NCI-H345 (cell line): ENCODE data around the gene RNF224.
"Not testable (repeated sequence)": the region's sequence is repeated elsewhere in the genome, so short reads cannot be mapped to it uniquely, and the experiment has no call there.

Experiments used
- DNase-seq: peaks from one replicate; lab custom pipeline; 2025; lab: John Stamatoyannopoulos, UW

RNF224 gene

DNA sequence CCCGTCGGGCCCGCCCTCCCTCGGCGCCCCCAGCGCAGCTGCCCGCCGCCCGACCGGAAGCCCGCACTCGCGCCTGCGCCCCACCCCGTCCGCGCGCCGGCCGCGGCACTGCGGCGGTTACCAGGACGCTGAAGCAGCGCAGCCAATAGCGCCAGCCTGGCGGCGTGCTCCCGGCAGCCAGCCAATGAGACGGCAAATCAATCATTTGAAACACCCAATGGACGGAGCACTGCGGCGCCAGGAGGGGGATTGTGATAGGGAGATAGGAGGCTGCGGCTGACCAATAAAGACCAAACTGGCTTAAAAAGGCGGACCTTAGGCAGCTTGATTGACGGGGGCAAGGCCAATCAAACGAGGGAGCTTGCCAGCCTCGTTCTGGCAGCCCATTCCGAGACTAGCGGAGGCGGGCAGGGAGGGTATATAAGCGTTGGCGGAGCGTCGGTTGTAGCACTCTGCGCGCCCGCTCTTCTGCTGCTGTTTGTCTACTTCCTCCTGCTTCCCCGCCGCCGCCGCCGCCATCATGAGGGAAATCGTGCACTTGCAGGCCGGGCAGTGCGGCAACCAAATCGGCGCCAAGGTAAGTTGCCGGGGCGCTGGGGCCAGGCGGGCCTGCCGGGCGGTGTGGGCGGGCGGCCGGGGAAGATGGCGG, 13.7 kb downstream of the RNF224 start, which contains the start of gene TUBB4B:
TUBB4B (plus strand) TSS at position 447 of the 649 bp plus-strand sequence; CDS start at position 521, 74 bp downstream.
- DNase-seq = peak; percentile 100

DNA sequence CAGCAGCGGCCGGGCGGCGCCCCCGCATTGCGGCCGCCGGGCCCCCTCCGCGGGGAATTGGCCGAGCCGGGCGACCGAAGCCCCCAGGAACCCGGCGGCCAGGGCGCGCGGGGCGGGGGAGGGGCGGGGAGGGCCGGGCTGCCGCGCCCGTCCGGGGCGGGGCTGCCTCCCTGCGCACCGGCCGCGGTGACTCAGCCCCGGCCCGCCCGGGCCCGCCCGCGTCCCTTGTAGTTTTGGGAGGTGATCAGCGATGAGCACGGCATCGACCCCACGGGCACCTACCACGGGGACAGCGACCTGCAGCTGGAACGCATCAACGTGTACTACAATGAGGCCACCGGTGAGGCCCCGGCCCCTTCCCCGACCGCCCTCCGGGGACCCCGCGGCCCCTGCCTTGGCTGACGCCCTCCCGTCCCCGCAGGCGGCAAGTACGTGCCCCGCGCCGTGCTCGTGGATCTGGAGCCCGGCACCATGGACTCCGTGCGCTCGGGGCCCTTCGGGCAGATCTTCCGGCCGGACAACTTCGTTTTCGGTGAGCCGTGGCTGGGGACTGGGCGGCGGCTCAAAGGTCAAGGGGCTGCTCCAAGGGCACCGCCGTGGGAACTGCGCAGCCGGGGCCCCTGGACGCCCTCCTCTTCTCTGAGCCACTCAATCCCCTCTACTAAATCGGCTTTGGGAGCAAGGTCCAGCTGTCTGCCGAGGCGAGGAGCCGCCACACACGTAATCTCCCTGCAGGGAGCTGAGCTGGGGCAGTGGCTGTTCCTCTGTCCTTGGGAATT, 14.4 kb downstream of the RNF224 start:
- peak; percentile 41 for DNase-seq

DNA sequence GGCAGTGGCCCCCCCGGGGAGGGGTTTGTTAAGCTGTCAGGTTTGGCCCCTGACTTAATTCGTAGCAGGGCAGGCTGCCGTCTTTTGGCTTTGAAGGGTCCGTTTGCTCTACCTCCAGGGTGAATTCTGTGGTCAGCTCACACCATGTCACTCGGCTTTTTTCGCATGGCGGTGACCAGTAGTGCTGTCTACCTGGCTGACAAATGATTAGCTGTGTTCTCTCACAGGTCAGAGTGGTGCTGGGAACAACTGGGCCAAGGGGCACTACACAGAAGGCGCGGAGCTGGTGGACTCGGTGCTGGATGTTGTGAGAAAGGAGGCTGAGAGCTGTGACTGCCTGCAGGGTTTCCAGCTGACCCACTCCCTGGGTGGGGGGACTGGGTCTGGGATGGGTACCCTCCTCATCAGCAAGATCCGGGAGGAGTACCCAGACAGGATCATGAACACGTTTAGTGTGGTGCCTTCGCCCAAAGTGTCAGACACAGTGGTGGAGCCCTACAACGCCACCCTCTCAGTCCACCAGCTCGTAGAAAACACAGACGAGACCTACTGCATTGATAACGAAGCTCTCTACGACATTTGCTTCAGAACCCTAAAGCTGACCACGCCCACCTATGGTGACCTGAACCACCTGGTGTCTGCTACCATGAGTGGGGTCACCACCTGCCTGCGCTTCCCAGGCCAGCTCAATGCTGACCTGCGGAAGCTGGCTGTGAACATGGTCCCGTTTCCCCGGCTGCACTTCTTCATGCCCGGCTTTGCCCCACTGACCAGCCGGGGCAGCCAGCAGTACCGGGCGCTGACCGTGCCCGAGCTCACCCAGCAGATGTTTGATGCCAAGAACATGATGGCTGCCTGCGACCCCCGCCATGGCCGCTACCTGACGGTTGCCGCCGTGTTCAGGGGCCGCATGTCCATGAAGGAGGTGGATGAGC, 15.2 kb downstream of the RNF224 start:
- no peak for DNase-seq

DNA sequence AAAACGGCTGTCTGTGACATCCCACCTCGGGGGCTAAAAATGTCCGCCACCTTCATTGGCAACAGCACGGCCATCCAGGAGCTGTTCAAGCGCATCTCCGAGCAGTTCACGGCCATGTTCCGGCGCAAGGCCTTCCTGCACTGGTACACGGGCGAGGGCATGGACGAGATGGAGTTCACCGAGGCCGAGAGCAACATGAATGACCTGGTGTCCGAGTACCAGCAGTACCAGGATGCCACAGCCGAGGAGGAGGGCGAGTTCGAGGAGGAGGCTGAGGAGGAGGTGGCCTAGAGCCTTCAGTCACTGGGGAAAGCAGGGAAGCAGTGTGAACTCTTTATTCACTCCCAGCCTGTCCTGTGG, 15.9 kb downstream of the RNF224 start:
- DNase-seq = not testable (repeated sequence)

DNA sequence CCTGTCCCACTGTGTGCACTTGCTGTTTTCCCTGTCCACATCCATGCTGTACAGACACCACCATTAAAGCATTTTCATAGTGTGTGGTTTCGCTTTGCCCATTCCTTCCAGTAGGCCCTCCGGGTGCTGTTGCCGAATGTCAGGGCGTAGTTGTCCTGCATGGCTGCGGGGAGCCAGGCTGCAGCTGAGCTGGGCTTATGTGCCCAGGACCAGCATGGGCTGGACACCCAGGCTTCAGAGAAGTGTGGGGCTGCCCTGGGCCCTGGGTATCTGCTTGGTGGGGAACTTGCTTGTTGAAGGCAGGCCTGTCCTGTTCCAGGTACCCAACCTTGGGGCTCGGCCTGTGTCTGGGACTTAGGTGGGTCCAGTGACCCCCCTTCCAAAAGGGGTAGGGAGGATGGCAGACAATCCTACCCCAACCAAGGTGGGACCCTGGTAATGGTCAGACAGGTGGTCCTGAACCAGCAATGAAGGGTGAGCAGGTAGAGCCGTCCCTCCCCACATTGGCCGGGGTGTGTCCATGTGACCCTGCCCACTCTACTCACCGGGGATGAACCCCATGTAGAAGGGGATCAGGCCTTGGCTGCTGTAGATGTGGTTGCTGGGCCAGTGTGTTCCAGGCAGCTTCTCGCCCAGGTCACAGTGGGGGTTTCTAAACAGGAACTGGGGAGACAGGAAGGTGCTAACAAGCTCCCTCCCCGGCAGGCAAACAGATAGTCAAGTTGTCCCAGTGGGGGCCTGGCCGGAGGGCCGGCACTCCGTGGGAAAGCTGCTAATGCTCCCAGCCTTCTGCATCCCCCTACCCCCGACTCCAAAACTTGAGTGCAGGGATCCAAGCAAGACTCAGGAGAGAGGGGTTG, 16.6 kb downstream of the RNF224 start:
- no peak for DNase-seq

DNA sequence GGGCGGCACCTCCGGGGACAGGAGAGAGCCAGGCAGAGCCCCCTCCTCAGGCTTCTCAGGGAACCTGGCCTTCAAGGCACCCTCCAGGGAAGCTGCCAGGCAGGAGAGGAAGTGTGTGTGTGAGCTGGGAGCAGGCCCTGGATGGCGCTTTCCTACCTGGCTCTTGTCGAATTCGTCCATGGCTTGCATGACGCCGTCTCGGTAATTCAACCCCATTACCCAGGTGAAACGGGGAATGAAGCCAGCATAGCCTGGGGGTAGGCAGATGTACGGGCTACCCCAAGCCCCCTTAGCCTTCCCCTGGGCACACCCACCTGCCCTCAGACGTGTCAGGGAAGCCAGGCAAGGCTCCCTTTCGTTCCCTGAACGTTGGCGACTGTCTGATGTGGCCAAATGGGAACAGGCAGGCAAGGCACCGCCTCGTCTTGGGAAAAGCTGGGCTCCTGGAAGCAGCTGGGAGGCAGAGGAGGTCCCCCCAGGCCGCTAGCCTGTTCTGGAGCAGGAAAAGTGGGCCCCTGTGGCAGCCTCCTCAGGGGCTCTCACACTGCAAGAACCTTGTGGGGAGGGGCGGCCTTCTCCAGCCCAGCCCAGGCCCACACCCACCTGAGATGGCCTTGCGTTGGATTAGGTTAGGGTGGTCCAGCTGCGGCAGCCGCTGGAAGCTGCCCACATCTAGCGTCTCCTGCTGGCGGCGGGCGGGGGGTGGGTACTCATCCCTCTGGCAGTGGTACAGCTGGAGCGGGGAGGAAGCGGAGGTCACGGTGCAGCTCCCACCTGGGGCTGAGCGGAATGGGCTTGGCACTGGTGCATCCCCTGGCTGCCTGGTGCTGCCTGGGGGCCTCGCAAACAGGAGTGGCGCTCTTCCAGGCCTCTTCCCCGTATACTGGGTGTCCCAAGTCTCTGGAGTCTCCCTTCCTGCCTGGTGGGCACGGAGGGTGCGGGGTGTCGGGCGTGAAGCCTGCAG, 17.5 kb downstream of the RNF224 start:
- DNase-seq = peak; percentile 31

DNA sequence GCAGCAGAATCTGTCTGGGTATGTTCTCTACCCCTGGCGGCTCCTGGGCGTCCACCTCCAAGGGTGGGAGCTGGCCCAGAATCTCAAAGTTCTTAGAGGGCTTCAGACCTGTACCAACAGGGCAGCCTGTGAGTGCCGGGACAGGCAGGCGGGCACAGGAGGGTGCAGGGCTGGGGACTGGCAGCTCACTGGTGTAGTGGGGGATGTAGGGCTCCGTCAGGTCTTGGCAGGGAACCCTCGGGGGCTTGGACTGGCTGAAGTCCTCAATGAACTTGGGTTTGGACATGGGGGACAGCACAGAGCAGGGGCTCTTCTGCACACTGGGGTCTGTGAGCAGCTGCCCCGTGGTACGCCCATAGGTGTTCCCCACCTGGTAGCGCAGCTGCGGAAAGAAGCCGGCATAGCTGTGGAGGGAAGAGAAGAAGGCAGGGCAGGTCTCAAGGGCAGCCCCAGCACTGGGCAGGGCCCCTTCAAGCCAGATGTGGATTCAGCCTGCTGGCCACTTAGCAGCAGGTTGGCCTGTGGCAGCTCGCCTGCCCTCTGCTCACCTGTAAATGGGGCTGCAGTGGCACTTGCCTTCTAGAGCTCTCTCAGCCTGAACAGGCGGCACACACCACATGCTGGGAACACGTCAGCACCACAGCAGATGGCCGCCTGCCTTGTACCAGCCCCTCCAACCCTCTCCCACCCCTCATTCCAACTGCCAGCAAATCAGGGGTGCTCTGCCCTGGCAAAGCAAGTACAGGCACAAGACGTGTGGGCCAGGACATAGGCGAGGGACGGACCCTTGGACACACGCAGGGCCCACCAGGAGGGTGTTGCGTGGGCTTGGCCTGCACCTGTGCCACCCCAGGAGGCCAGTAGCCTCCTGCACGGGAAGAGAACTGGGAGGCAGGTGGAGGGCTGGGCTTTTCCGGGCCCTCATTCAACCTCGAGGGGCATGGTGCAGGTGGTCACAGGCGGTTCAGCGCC, 18.4 kb downstream of the RNF224 start:
- DNase-seq = peak; percentile 68

DNA sequence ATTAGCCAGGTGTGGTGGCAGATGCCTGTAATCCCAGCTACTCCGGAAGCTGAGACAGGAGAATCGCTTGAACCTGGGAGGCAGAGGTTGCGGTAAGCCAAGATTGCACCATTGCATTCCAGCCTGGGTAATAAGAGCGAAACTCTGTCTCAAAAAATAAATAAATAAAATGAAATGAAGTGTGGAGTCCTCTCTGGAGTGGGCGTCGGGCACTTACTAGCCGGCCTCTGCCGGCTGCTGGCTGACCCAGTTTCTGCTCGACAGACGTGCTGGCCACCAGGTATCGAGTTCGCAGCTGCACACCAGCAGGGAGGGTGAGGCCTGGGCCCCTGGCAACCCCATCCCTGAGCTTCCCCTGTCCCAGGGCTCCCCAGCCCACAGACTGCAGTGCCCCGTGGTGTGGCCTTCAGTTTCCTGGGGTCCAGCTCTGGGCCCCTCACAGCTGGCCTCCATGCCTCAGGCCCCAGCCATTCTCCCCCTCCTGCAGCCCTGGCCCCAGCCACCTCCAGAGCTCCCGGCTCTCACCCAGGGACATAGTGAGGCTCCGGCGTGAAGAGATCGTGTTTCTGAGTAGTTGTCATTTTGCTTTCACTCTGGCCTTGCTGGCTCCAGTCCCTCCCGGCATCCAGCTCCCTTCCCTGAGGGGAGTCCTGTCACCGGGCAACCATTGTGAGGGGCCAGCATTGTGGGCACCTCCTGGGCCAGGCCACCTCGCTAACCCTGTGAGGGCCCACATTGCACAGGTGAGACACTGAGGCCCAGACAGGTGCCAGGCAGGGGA, 20.0 kb downstream of the RNF224 start:
- no peak for DNase-seq

DNA sequence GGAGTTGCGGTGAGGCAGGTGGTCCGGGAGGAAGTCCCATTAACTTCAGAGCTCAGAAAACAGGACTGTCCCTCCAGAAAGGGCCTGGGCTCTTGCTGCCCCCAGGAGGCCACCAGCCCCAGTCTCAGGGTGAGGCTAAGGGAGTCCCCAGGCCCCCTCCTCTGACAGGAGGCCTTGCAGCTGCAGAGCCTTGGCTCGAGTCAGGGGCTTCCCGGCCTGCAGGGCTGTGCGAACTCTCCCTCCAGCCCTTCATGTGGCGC, 20.5 kb downstream of the RNF224 start:
- no peak for DNase-seq

DNA sequence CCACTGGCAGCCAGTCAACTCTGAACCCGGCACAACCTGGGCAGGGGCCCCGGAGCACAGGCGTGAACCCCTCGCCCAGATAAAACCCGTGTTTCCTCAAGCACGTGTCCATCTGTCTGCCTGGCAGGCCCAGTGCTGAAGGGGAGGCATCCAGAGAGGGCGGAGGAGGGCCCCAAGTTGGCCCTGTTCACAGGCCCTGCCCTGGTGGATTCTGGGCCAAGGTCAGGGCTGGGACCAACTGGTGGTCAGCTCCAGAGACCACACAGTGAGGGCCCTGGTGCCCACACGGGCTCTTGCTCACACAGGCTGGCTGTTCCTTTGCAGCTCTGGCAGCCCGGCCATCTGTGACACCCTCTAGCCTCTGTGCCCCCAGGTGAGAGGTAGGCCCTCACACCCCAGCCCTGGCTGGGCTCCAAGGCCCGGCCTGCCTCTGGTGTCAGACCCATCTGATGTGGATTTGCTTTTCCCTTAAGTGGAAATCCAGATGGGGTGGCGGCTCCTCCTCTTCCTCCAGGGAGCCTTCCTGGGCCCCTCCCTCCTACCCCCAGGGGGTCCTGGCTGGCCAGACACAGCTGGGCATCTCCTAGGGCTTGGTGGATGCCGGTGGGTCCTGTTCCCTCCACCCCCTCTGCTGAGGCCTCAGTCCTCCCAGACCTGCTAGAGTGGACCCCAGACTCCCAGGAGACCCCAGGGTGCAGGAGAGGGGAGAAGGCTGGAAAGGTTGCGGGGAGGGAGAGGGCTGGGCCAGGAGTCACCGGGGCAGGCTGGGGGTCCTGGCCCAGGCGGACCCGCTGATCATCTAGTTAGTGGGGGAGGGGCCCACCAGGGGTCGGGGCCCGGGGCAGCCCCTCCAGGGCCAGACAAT, 23.3 kb downstream of the RNF224 start:
- DNase-seq = no peak

DNA sequence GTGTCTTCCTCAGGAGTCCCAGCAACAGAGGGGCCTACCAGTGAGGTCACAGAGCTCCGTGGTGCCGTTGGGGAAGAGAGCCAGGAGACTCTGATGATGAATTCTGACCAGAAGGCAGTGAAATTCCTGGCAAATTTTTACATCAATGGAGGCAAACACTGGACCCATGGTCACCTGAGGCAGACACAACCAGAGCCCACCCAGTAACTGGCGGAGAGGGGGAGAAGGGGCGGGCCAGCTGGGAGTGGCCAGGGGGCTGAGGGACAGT, 23.8 kb downstream of the RNF224 start, which contains the start of gene STPG3:
STPG3 (plus strand) TSS at position 93 of the 268 bp plus-strand sequence; CDS start at position 94, 1 bp downstream.
- DNase-seq = no peak

DNA sequence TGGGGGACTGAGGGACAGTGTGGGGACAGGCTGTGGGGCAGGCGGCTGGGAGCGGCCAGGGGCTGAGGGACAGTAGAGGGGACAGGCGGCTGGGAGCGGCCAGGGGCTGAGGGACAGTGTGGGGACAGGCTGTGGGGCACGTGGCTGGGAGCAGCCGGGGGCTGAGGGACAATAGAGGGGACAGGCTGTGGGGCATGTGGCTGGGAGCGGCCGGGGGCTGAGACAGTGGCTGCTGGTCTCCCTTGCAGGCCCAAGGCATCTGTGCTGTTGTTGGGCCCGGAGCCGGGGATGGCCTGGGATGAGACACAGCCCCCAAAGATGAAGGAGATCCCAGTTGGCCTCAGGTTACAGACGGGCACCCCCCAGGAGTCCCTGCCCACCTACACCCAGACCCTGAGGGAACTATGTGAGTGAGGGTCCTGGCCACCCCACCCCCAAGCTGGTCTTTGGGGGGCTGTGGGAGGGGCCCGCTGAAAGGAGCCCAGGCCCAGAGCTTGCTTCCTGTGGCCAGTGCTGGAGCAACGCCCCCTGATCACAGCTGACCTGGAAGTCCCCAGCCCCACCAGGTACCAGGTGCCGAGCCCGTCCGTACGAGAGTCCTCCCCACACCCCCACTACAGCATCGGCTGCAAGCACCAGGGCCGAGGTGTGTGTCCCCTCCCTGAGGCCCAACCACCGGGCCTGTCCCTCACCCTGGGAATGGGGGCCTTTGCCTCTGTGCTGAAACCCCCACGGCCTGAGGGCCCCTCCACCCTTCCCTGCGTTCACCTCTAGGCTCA, 24.4 kb downstream of the RNF224 start:
- no peak for DNase-seq

DNA sequence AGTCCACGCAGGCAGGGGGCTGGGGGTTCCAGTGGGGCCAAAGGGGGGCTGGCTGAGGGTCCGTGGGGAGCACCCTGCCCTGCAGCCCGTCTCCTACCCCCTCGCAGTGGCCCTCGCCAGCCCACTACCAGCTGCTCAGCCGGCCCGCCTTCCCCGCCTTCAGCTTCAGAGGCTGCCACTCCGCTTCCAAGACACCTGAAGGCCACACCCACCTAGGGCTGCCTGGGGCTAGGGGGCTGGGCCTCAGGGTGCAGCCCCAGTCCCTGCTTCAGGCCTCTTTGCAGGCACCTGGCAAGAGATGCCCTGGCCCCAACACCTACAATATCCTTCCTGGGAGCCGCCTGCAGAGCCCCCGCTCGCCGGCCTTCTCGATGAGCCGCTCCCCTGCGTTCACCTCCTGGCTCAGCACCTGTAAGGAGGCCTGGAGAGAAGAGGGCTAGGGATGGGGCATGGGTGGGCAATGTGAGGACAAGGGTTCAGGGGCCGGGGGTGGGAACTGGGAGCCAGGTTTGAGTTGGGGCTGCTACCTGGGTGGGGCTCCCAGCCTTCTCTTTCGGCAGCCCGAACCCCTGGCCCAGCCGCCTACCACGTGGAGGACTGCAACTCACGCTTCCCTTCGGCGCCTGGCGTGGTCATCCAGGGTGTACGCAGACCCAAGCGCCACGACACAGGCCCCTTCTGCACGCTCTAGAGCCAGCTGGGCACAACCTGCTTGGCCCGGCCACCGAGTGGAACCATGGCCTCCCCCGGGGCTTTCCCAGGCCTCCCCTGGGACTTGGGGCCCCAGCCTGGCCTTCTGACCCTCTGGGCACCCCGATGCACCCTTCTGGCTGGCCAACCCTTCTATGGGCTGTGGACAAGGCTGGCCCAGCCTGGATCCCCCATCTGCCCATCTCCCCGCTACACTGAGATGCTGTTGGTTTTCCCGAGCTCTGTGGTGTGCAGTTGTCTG, 25.5 kb downstream of the RNF224 start:
- peak; percentile 58 for DNase-seq

DNA sequence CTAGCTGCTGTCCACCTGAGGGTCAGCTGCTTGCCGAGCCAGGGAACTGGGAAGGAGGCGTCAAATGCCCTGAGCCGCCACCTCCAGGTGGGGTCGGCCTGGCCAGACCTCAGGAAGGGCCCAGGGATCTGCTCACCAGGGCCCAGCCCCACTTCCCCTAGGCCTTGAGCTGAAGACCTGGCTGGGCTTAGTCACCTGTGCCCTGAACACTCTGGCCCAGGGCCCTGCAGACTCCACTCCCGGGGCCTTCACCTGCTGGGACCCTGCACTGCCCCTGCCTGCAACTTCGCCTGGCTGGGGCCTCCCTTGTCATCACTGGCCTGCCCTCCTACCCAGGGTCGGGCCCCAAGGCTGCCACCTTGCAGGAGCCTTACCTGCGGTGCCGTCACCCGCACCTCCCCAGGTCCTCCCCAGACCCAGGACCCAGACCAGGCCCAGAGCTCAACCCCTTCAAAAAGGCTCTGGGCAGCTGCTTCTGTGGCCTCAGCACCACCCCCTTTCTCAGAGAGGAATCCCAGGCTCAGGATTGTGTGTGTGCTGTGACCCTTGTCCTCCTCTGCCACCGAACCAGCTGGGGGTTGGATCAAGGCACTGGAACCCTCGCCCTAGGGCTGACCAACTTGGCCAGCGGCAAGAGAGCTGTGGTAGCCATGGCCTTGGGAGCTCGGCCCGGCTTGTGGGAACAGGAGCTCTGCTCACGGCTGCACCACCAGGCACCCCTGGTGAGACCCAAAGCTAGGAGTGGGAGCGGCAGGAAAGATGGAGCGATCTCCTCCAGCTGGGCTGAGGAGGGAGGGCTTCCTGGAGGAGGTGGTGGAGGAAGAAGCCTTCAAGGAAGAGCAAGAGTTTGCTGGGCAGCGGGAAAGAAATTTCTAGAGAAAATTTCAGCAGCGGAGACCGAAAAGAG, 26.7 kb downstream of the RNF224 start:
- DNase-seq = no peak
